Thyroid gland (tissue), 4 donors: ENCODE results near the gene USP37. TPM values are rescaled to one million over a fixed set of nuclear protein-coding genes. Genes with fewer than 3 reads are reported as not detected.

Experiments
- DNase-seq, 2 donors: peaks; one replicate each; pipeline ENCODE4 v3.0.0-alpha.2; 2019
- H3K27ac ChIP-seq, 3 donors: fragments of 200-600 bp; sonication (generic); 1 replicate in 2 of 3; 2 replicates in 1 of 3; pipeline ENCODE4 v1.5.1; 2016 to 2019; ENCODE audit warnings: mild to moderate bottlenecking in 1 of 3, moderate library complexity in 1 of 3
- H3K27me3 ChIP-seq: fragments of 200-600 bp; sonication (generic); one replicate; pipeline ENCODE4 v1.5.1; 2019
- H3K36me3 ChIP-seq, 2 donors: fragments of 200-600 bp; sonication (generic); one replicate each; pipeline ENCODE4 v1.5.1; 2016 to 2019
- H3K4me1 ChIP-seq, 2 donors: fragments of 200-600 bp; sonication (generic); one replicate each; pipeline ENCODE4 v1.5.1; 2017 to 2019
- H3K4me3 ChIP-seq, 3 donors: fragments of 200-600 bp; sonication (generic); replicated peaks in 1 of 3; 1 replicate in 2 of 3; 2 replicates in 1 of 3; pipeline ENCODE4 v1.5.1; 2016; ENCODE audit warnings: mild to moderate bottlenecking in 1 of 3
- H3K9me3 ChIP-seq: fragments of 200-600 bp; sonication (generic); one replicate; pipeline ENCODE4 v1.5.1; 2017
- CTCF ChIP-seq, 6 experiments: fragments of 200-600 bp in 3 of 6; fragments of 450-650 bp in 3 of 6; sonication (generic) in 3 of 6; IDR thresholded peaks; one replicate each; pipeline ENCODE4 v1.5.1; 2016 to 2019; ENCODE audit warnings: antibody characterized with exemption in 6 of 6, mild to moderate bottlenecking in 2 of 6, inconsistent platforms in 1 of 6, moderate library complexity in 1 of 6
- POLR2A ChIP-seq, 2 donors: fragments of 450-650 bp; IDR thresholded peaks; one replicate each; pipeline ENCODE4 v1.6.1; 2017; ENCODE audit warnings: antibody characterized with exemption in 2 of 2, mild to moderate bottlenecking in 2 of 2, moderate library complexity in 1 of 2
- WGBS, 2 donors: methylation state at CpG; one replicate each; pipeline ENCODE4 v1.1.5; 2017; 5-methylcytosine and 5-hydroxymethylcytosine counted together
- intact Hi-C: fragments of 100-400 bp; cut with DNase I; formaldehyde crosslinking; loops from one replicate; pipeline ENCODE4 v1.15.1; 2023
- total RNA-seq, 4 donors: library from RNA; depleted of rRNA; stranded (reverse); fragments of >200 nt; gene quantifications; one replicate each; pipeline ENCODE4 v1.2.3, GENCODE V29; 2016

Gene USP37
- total RNA-seq, 4 donors from 2014 or later: 10.6 to 22.4 (median 15.8) TPM

DNA sequence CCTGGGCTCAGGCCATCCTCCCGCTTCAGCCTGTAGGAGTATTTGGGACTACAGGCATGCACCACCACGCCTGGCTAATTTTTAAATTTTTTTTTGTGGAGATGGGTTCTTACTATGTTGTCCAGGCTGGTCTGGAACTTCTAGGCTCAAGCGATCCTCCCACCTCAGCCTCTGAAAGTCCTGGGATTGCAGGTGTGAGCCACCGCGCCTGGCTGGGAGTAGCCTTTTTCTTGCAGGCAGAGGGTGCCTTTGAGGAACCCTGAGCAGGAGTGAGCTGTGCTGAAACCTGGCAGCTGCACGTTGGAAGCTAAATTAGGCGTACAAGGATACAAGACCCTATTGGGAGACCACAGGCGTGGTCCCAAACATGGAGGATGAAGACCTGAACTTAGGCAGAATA lies 160.4 kb downstream of the USP37 start:
- peaks cover 21 to 25% of the 10 kb centered on the region in 2 donors for H3K36me3 ChIP-seq
- no peaks in the 10 kb centered on the region for H3K27me3 ChIP-seq
- DNase-seq: no peak
- no peaks in the 10 kb centered on the region for H3K9me3 ChIP-seq
- H3K4me1 ChIP-seq: peaks cover 22 to 34% of the 10 kb centered on the region in 2 donors
- H3K27ac ChIP-seq: peak overlapping the region in 1 of 3 donors; percentile 85
- TF ChIP-seq POLR2A (IDR thresholded peaks at IDR 0.05) (no peak), CTCF (IDR thresholded peaks at IDR 0.05) (no peak)
- H3K4me3 ChIP-seq: no peak overlapping the region
- 83 to 91% methylated on average over 8 of the region's 8 CpGs for WGBS, 2 donors
- intact Hi-C loops: loop anchor here (5.0 to 10.0 kb wide), 2 partner anchors 60 to 247 kb away; partner anchors contain the start of genes BCS1L and ZNF142

- intact Hi-C loops: loop anchor here (5.0 to 10.0 kb wide), 2 partner anchors 60 to 248 kb away; partner anchors contain the start of genes BCS1L and ZNF142
- peaks cover 27 to 31% of the 10 kb centered on the region in 2 donors for H3K36me3 ChIP-seq
- H3K27me3 ChIP-seq: no peaks in the 10 kb centered on the region
- TF ChIP-seq POLR2A (IDR thresholded peaks at IDR 0.05) (no peak), CTCF (IDR thresholded peaks at IDR 0.05) (no peak)
- DNase-seq: peak; percentile 71 to 76
- H3K9me3 ChIP-seq: no peaks in the 10 kb centered on the region
- peaks cover 24 to 39% of the 10 kb centered on the region in 2 donors for H3K4me1 ChIP-seq
- WGBS, 2 donors: 10 to 13% methylated on average over 13 of the region's 13 CpGs
- H3K27ac ChIP-seq: peak overlapping the region; percentile 61 to 85 (median 85)
- peak overlapping the region in 2 of 3 donors; percentile 3 to 33 for H3K4me3 ChIP-seq
Observed at GRCh38 chr2:218406949-218407618, 161.1 kb downstream of the USP37 start.

GRCh38 chr2:218406209-218406948 lies 161.8 kb downstream of the USP37 start:
- WGBS, 2 donors: 0 to 3% methylated on average over 11 to 26 of the region's 56 CpGs
- intact Hi-C loops: loop anchor here (5.0 to 10.0 kb wide), 2 partner anchors 61 to 248 kb away; partner anchors contain the start of genes BCS1L and ZNF142
- Histone ChIP-seq H3K36me3 (peaks cover 31 to 34% of the 10 kb centered on the region in 2 donors), H3K4me3 (peak overlapping the region in 2 of 3 donors; percentile 3 to 33), H3K27ac (peak overlapping the region; percentile 85 to 92 (median 85)), H3K27me3 (no peaks in the 10 kb centered on the region), H3K4me1 (peaks cover 31 to 46% of the 10 kb centered on the region in 2 donors), H3K9me3 (no peaks in the 10 kb centered on the region)
- peak; percentile 58 to 86 (median 81) for TF ChIP-seq CTCF (IDR thresholded peaks at IDR 0.05)
- TF ChIP-seq POLR2A (IDR thresholded peaks at IDR 0.05): peak in 1 of 2 donors; percentile 44
- DNase-seq: peak; percentile 97

DNA sequence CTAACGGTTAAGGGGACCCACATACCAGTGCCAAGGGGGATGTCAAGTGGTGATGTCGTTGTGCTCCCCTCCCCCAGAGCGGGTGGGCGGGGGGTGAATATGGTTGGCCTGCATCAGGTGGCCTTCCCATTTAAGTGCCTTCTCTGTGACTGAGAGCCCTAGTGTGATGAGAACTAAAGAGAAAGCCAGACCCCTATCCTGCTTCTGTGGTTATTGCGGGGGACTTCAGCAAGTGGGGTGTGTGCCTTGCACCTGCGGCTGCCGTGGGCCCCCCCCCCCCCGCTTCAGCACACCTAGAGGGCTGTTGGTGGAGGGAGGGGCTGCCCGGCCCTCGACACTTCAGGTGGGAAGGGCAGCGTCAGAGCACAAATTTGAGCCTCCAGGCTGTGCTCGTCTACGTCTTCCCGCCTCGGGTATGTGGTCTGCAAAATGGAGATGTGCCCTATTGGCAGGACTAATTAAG lies 162.4 kb downstream of the USP37 start:
- peak overlapping the region in 1 of 3 donors; percentile 33 for H3K4me3 ChIP-seq

More for the DNA sequence above, 162.4 kb downstream of the USP37 start:
- 0 to 2% methylated on average over 3 to 9 of the region's 15 CpGs for WGBS, 2 donors
- peak in 1 of 2 donors; percentile 42 for DNase-seq
- H3K27ac ChIP-seq: peak overlapping the region; percentile 57 to 92 (median 81)
- intact Hi-C loops: loop anchor here (5.0 to 10.0 kb wide), 2 partner anchors 62 to 249 kb away; partner anchors contain the start of genes BCS1L and ZNF142
- no peak for TF ChIP-seq CTCF (IDR thresholded peaks at IDR 0.05)
- peak in 1 of 2 donors; percentile 34 for TF ChIP-seq POLR2A (IDR thresholded peaks at IDR 0.05)
- H3K27me3 ChIP-seq: no peaks in the 10 kb centered on the region
- H3K4me1 ChIP-seq: peaks cover 36 to 50% of the 10 kb centered on the region in 2 donors
- no peaks in the 10 kb centered on the region for H3K9me3 ChIP-seq
- H3K36me3 ChIP-seq: peaks cover 31 to 36% of the 10 kb centered on the region in 2 donors
